ENCODE measurements around the gene TIMM10.

DNA sequence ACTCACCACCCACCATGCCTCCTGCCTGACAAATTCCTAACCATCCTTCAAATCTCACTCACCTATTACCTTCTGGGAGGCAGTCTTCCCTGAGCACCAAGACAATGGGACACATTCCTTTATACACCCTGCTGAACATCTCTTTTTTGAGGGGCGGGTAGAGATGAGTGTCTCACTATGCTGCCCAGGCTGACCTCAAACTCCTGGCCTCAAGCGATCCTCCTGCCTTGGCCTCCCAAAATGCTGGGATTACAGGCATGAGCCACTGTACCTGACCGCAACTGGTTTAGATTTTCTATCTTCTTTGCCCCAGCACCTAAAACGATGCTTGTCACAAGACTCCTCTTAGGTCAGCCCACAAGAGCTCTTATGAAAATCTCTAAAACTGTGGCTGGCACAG, 7.1 kb downstream of the TIMM10 start:
- TF ChIP-seq, protein P1, sequence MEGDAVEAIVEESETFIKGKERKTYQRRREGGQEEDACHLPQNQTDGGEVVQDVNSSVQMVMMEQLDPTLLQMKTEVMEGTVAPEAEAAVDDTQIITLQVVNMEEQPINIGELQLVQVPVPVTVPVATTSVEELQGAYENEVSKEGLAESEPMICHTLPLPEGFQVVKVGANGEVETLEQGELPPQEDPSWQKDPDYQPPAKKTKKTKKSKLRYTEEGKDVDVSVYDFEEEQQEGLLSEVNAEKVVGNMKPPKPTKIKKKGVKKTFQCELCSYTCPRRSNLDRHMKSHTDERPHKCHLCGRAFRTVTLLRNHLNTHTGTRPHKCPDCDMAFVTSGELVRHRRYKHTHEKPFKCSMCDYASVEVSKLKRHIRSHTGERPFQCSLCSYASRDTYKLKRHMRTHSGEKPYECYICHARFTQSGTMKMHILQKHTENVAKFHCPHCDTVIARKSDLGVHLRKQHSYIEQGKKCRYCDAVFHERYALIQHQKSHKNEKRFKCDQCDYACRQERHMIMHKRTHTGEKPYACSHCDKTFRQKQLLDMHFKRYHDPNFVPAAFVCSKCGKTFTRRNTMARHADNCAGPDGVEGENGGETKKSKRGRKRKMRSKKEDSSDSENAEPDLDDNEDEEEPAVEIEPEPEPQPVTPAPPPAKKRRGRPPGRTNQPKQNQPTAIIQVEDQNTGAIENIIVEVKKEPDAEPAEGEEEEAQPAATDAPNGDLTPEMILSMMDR (IDR thresholded peaks at IDR 0.05; ENCODE audit: borderline replicate concordance, extremely low read depth, low read length, poor library complexity, severe bottlenecking) = no peak
- TF ChIP-seq EZH2 (IDR thresholded peaks at IDR 0.05; ENCODE audit: borderline replicate concordance, low read depth, low read length, severe bottlenecking) = no peak
